ENCODE data around the gene TRNT1.

DNA sequence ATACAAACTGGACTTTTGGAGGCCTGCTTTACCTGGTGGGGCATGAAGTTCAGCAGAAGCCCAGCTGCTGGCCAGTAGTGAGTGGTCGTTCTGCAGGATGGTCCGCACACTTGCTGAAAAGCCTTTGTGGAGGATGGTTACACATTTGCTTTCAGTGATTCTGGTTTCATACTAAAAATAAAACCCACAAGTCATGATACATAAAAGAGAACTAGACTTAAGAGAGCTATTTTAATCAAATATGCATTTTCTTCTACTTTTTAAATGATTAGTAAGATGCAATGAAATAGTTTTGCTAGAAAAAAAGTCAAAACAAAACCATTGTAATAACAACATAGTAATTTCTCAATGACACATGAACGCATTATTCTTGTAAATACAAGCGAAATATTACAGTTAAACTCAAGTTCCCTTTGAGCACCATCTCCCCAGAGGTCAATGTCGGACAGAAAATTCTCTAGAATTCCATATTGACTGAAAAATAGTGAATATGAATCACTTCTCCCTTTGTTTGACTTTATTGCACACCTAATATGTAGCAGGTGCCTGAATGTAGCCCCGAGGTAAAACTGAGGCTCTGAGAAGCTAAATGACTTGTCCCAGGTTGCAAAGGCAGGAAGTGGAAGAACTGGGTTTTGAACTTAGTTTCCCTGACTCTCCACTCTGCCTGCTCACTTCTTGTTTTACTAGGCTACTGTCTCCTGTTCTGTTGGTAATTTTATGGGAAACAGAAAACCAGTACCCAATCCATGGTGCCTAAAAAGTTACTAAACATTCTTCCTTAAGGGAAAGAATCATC lies 24.9 kb upstream of the TRNT1 start:
- TF ChIP-seq, protein P1, sequence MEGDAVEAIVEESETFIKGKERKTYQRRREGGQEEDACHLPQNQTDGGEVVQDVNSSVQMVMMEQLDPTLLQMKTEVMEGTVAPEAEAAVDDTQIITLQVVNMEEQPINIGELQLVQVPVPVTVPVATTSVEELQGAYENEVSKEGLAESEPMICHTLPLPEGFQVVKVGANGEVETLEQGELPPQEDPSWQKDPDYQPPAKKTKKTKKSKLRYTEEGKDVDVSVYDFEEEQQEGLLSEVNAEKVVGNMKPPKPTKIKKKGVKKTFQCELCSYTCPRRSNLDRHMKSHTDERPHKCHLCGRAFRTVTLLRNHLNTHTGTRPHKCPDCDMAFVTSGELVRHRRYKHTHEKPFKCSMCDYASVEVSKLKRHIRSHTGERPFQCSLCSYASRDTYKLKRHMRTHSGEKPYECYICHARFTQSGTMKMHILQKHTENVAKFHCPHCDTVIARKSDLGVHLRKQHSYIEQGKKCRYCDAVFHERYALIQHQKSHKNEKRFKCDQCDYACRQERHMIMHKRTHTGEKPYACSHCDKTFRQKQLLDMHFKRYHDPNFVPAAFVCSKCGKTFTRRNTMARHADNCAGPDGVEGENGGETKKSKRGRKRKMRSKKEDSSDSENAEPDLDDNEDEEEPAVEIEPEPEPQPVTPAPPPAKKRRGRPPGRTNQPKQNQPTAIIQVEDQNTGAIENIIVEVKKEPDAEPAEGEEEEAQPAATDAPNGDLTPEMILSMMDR (optimal IDR thresholded peaks at IDR 0.05 in 1 of 3, IDR thresholded peaks at IDR 0.05 in 1 of 3, conservative IDR thresholded peaks at IDR 0.05 in 1 of 3; ENCODE audit: extremely low read depth in 1 of 3, insufficient read depth in 2 of 3, low read length in 3 of 3), result no peak
- TF ChIP-seq EZH2 (IDR thresholded peaks at IDR 0.05; ENCODE audit: low read length), result no peak

All from keratinocyte (primary cell).